OCI-M1 (cell line): ENCODE measurements around the gene HBG2.

Source experiments
- DNase-seq: peaks from one replicate; lab custom pipeline; 2025; lab: John Stamatoyannopoulos, UW

The HBG2 gene

GRCh38 chr11:5229796-5230195 lies 24.8 kb downstream of the HBG2 start:
- DNase-seq: no peak

GRCh38 chr11:5229356-5229755 lies 25.2 kb downstream of the HBG2 start:
- DNase-seq: no peak

GRCh38 chr11:5228124-5228523 lies 26.5 kb downstream of the HBG2 start:
- no peak for DNase-seq

- no peak for DNase-seq
Observed at GRCh38 chr11:5227681-5228080, 26.9 kb downstream of the HBG2 start.

DNA sequence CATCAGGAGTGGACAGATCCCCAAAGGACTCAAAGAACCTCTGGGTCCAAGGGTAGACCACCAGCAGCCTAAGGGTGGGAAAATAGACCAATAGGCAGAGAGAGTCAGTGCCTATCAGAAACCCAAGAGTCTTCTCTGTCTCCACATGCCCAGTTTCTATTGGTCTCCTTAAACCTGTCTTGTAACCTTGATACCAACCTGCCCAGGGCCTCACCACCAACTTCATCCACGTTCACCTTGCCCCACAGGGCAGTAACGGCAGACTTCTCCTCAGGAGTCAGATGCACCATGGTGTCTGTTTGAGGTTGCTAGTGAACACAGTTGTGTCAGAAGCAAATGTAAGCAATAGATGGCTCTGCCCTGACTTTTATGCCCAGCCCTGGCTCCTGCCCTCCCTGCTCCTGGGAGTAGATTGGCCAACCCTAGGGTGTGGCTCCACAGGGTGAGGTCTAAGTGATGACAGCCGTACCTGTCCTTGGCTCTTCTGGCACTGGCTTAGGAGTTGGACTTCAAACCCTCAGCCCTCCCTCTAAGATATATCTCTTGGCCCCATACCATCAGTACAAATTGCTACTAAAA lies 27.8 kb downstream of the HBG2 start, which contains the start of gene HBB:
Gene HBB (minus strand): TSS at position 340 of the 579 bp plus-strand sequence. CDS start 50 bp downstream, at position 290.
- DNase-seq: no peak

GRCh38 chr11:5225480-5225871 lies 29.1 kb downstream of the HBG2 start:
- DNase-seq: peak; percentile 40

DNA sequence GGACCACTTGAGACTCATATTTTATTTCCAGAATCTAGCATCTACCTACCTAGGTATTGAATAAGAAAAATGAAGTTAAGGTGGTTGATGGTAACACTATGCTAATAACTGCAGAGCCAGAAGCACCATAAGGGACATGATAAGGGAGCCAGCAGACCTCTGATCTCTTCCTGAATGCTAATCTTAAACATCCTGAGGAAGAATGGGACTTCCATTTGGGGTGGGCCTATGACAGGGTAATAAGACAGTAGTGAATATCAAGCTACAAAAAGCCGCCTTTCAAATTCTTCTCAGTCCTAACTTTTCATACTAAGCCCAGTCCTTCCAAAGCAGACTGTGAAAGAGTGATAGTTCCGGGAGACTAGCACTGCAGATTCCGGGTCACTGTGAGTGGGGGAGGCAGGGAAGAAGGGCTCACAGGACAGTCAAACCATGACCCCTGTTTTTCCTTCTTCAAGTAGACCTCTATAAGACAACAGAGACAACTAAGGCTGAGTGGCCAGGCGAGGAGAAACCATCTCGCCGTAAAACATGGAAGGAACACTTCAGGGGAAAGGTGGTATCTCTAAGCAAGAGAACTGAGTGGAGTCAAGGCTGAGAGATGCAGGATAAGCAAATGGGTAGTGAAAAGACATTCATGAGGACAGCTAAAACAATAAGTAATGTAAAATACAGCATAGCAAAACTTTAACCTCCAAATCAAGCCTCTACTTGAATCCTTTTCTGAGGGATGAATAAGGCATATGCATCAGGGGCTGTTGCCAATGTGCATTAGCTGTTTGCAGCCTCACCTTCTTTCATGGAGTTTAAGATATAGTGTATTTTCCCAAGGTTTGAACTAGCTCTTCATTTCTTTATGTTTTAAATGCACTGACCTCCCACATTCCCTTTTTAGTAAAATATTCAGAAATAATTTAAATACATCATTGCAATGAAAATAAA lies 29.8 kb downstream of the HBG2 start:
- DNase-seq: no peak

DNA sequence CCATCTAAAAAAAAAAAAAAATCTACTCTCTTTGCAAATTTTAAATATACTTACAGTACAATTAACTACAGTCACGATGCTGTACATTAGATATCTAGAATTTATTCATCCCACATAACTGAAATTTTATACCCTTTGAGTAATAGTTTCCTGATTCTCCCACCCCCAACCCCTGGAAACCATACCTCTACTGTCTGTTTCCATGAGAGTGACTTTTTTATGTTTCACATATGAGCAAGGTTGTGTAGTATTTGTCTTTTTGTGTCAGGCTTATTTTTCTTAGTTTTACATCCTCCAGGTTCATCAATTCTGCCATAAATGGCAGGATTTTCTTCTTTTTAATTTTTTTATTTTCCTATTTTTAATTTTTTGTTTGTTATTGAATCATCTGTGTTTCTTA lies 30.9 kb downstream of the HBG2 start:
- DNase-seq: no peak

DNA sequence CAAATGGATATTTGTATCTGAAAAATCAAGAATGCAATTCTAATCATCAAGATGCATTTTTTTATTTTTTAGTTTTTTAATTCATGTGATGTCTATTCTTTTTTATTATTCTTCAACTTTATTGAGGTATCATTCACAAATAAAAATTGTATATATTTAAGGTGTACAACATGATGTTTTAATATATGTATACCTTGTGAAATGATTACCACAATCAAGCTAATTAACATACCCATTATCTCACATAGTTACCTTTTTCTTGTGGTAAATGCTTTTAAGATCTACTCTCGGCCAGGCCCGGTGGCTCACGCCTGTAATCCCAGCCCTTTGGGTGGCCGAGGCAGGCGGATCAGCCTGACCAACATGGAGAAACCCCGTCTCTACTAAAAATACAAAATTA lies 31.4 kb downstream of the HBG2 start:
- no peak for DNase-seq

DNA sequence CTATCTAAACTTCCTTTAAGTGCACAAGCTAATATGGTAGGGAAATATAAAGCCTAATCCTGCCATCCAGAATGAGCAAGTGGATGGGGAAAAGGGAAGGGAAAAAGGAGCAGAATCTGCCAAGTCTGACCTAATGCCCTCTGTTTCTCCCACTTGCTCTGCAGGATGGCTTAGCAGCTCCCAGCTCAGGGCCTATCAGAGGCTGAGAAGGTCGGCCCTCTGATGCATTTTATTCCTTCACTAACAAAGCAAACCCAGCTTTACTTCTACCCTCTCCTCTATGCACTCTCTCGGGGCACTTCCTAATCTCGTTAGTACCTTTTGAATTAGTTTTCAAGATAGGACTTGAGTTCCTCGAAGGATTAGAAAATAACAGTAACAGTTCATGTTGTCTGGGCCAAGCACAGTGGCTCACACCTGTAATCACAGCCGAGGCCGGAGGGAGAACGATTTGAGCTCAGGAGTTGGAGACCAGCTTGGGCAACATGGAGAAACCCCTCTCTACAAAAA lies 44.1 kb downstream of the HBG2 start:
- DNase-seq: no peak

GRCh38 chr11:5204787-5205186 lies 49.8 kb downstream of the HBG2 start:
- DNase-seq: peak; percentile 94

- DNase-seq: no peak
Observed at GRCh38 chr11:5203366-5203765, 51.2 kb downstream of the HBG2 start.
